AG09319 (cell line): ENCODE results near the gene XRCC5.

Experiments
- DNase-seq: peaks from one replicate; pipeline ENCODE4 v3.0.0-alpha.2; 2010; ENCODE audit warnings: low read depth; ENCODE audit errors: extremely low read depth
- TF ChIP-seq, protein P1 (sequence below): IDR thresholded peaks from 2 replicates; pipeline ENCODE4 v1.5.1; 2011; ENCODE audit warnings: low read depth, mild to moderate bottlenecking, inconsistent platforms, low read length, moderate library complexity

Gene XRCC5

DNA sequence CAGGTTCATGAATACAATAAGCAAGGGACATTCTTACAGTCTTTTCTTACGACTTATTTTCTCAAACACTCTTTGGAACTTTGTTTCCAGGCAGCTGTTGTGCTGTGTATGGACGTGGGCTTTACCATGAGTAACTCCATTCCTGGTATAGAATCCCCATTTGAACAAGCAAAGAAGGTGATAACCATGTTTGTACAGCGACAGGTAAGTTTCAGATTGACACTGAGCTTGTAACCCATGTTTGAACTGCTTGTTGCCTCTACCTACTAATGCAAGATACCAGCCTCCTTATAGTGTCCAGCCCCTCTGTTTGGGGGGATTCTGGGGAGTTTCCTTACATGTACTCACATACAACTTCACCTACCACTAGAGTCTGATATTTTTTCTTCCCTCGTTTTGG, 3.8 kb downstream of the XRCC5 start:
- DNase-seq = no peak
- TF ChIP-seq, protein P1, sequence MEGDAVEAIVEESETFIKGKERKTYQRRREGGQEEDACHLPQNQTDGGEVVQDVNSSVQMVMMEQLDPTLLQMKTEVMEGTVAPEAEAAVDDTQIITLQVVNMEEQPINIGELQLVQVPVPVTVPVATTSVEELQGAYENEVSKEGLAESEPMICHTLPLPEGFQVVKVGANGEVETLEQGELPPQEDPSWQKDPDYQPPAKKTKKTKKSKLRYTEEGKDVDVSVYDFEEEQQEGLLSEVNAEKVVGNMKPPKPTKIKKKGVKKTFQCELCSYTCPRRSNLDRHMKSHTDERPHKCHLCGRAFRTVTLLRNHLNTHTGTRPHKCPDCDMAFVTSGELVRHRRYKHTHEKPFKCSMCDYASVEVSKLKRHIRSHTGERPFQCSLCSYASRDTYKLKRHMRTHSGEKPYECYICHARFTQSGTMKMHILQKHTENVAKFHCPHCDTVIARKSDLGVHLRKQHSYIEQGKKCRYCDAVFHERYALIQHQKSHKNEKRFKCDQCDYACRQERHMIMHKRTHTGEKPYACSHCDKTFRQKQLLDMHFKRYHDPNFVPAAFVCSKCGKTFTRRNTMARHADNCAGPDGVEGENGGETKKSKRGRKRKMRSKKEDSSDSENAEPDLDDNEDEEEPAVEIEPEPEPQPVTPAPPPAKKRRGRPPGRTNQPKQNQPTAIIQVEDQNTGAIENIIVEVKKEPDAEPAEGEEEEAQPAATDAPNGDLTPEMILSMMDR = no peak

DNA sequence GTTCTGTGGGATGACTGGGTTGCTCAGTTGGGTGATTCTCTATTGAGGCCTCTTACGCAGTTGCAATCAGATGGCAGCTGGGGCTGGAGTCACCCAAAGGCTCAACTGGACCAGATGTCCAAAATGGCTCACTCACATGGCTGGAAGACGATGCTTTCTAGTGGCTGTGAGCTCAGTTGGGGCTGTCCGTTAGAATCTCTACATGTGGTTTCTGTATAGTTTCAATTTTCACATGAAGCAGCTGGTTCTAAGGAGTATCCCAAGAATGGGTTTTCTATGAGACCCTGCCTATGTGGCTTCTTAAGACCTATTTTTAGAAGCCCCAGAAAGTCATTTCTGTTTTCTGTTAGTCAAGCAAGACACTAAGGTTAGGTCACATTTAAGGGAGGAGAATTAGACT, 4.4 kb downstream of the XRCC5 start:
- DNase-seq = no peak
- TF ChIP-seq, protein P1 = no peak

DNA sequence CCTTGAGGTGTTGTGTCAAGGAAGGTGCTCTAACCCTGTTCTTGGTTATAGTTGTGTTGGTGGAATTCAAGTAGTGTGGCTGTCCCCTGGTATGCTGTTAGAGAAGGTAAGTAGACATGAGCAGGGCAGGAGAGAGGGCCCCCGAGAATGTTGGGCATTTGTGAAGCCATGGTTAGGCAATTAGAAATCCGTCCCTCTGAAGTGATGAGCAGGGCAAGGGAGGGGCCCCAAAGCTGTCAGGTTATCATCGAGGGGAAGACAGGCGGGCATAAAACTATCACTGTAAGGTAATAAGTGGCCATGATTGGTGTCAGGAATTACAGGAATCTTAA, 5.2 kb downstream of the XRCC5 start:
- DNase-seq = no peak

DNA sequence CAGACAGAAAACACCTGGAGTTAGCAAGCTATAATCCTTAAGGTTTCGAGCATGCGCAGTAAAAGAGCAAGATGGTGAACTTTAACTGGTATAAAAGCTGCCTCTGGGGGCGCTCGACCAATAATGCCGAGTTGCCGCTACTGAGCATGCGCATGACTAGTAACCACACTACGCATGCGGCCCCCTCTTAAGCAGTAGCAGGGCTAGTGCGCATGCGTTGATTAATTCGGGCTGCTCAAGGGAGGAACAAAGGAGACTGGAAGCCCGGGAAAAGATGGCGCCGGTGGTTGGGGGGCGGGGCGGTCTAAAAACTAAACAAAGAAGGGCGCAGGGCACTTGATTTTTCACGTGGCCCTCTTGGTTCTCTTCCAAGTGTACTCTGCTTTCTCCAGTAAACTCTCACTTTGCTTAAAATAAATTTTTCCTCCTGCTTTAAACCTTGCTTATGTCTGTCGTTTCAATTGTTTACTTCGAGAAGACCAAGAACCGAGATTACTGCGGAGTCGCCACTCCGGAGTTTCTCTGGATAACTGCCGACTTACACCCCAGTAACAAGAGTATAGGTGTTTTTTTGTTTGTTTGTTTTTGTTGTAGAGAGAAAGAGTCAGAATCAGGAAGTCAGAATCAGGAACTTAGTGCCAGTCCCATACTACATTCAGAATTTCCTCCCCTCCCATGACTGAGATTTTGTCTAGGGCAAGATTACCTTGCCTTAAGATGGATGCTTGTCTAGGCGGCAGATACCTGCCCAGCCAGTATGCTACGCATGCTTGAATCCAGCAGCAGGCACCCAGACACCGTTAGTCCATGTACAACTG, 5.8 kb downstream of the XRCC5 start:
- DNase-seq = peak; percentile 99

More for the DNA sequence above, 5.2 kb downstream of the XRCC5 start:
- TF ChIP-seq, protein P1 = no peak

DNA sequence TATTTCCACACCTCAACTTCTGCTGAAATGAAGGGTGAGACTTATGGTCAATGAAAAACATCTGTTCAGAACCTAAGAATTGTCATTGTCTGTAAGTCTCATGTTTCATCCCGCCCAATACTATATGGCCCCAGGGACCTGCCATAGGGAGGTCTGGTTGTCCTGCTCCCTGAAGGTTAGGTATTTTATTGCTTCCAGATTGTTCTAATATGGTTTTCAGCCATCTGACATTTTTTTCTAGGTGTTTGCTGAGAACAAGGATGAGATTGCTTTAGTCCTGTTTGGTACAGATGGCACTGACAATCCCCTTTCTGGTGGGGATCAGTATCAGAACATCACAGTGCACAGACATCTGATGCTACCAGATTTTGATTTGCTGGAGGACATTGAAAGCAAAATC, 7.3 kb downstream of the XRCC5 start:
- TF ChIP-seq, protein P1 = no peak
- DNase-seq = no peak

More for the DNA sequence above, 5.8 kb downstream of the XRCC5 start:
- TF ChIP-seq, protein P1 = peak; percentile 82

DNA sequence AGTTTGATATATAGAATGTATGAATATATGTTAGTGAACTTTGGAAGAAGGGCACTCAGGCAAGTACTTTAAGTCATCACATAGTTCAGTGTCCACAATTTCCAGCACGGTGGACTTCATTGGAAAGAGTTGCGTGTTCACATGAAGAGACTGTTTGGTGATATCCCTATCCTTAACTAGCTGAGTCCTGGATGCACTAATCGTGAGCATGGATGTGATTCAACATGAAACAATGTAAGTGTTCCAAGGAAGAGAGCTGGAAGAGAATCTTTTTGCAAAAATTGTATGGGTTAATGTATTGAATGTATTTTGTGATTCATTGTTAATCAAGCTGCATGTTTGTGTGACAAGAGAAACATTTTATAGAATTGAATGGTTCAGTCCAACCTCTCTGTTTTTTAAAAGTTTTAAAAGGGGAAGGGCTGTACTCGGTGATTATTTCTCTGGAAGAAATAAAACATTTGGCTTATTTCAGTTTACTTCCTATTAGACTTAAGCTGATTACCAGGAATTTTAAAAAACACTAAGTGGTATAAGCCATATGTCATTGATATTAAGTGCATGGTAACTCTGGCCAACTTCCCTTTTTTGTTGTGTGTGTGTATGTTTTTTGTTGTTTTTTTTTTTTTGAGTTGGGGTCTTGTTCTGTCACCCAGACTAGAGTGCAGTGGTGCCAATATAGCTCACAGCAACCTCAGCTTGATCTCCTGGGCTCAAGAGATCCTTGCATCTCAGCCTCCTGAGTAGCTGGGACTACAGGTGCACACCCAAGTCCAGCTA, 8.6 kb downstream of the XRCC5 start:
- DNase-seq = no peak
- TF ChIP-seq, protein P1 = no peak

DNA sequence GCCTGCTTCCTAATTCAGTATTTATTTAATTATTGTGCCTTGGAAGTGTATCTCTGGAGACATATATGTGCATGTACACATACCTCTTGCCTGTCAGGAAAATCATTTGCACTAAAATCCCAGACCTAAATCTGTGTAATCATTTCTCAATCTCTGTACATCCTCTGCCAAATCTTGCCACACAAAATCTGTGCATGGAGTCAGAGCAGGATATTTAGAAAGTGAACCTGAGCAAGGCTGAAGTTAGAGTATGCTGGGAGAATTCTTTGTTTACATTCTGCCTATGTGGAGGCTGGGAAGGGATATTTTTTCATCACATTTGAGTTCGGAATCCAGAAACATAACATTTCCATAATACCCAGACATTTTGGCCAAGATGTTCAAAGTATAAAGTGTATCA, 9.3 kb downstream of the XRCC5 start:
- no peak for DNase-seq
- TF ChIP-seq, protein P1 = no peak
